Mammary epithelial cell (primary cell): Measurements from ENCODE around the gene PSMC6.

Source experiments
- EZH2 ChIP-seq: IDR thresholded peaks from 2 replicates; pipeline ENCODE4 v1.6.1; 2012; ENCODE audit warnings: low read length, inconsistent platforms, borderline replicate concordance
- TF ChIP-seq, protein P1 (sequence below), 2 donors: IDR thresholded peaks in 1 of 2; conservative IDR thresholded peaks in 1 of 2; 2 replicates each; pipeline ENCODE4 v1.5.1; 2011 to 2012; ENCODE audit warnings: inconsistent platforms in 2 of 2, low read length in 2 of 2, mild to moderate bottlenecking in 2 of 2, control low read depth in 1 of 2, low read depth in 1 of 2; ENCODE audit not compliant: insufficient read depth in 1 of 2; ENCODE audit errors: extremely low read depth in 1 of 2

DNA sequence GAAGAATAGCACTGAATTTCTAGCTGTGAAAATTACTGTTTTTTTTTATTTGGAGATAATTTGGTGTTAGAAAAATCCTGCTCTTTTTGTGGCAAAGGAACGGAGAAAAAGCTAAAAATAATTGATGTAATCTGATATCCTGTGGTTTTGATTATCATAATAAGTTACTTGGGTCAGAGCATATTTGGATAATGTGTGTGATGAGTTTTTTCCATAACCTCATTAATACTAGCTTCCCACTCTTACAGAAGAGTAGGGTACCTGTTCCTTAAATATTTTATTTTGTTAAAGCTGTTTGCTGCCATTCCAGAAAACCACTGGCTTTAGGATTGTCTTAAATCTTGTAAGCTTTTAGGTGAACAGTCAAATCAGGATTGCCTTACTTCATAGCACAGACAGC lies 4.7 kb downstream of the PSMC6 start:
- TF ChIP-seq, protein P1, sequence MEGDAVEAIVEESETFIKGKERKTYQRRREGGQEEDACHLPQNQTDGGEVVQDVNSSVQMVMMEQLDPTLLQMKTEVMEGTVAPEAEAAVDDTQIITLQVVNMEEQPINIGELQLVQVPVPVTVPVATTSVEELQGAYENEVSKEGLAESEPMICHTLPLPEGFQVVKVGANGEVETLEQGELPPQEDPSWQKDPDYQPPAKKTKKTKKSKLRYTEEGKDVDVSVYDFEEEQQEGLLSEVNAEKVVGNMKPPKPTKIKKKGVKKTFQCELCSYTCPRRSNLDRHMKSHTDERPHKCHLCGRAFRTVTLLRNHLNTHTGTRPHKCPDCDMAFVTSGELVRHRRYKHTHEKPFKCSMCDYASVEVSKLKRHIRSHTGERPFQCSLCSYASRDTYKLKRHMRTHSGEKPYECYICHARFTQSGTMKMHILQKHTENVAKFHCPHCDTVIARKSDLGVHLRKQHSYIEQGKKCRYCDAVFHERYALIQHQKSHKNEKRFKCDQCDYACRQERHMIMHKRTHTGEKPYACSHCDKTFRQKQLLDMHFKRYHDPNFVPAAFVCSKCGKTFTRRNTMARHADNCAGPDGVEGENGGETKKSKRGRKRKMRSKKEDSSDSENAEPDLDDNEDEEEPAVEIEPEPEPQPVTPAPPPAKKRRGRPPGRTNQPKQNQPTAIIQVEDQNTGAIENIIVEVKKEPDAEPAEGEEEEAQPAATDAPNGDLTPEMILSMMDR (conservative IDR thresholded peaks at IDR 0.05 in 1 of 2, IDR thresholded peaks at IDR 0.05 in 1 of 2; ENCODE audit: extremely low read depth in 1 of 2, insufficient read depth in 1 of 2, low read depth in 1 of 2, low read length in 2 of 2): no peak
- no peak for TF ChIP-seq EZH2
